Uterus (tissue), 2 donors: ENCODE data around the gene GEMIN2.

Experiments
- POLR2A ChIP-seq, 2 donors: fragments of 450-650 bp; IDR thresholded peaks; one replicate each; pipeline ENCODE4 v1.6.1; 2016; ENCODE audit warnings: antibody characterized with exemption in 2 of 2, mild to moderate bottlenecking in 1 of 2, moderate library complexity in 1 of 2
- TF ChIP-seq, protein P1 (sequence below), 4 experiments: fragments of 200-600 bp in 2 of 4; fragments of 450-650 bp in 2 of 4; sonication (generic) in 2 of 4; IDR thresholded peaks; one replicate each; pipeline ENCODE4 v1.5.1; 2016 to 2019; ENCODE audit warnings: antibody characterized with exemption in 4 of 4, mild to moderate bottlenecking in 2 of 4, moderate library complexity in 1 of 4

DNA sequence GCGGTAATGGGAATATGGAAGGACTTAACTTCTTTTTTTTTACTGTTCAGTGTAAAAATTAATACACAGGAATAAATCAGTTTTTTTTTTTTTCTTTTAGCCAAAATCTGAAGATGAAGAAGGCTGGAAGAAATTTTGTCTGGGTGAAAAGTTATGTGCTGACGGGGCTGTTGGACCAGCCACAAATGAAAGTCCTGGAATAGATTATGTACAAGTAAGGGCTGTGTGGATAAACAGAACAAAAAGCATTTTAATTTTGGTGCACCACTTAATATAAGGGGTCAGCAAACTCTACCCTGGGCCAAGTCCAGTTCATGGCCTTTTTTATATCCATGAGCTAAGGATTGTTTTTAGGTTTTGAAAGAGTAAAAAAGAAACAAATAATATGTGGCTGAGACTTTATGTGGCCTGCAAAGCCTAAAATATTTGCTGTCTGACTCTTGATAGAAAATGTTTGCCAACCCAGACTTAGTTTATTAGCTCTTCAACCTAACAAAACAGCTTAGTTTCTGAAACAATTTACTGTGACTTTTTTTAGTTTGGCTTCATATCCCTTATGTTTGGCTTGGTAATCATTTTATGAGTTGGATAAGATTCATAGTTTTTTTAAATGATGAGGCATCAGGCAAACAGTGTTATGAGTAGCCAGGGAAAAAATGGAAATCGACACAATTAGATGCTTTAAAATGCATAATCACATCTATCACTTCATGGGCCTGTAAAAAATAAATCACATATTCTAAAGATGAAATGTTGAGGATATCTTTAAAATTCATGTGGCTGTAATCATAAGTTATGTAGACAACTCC lies 8.4 kb downstream of the GEMIN2 start:
- TF ChIP-seq, protein P1, sequence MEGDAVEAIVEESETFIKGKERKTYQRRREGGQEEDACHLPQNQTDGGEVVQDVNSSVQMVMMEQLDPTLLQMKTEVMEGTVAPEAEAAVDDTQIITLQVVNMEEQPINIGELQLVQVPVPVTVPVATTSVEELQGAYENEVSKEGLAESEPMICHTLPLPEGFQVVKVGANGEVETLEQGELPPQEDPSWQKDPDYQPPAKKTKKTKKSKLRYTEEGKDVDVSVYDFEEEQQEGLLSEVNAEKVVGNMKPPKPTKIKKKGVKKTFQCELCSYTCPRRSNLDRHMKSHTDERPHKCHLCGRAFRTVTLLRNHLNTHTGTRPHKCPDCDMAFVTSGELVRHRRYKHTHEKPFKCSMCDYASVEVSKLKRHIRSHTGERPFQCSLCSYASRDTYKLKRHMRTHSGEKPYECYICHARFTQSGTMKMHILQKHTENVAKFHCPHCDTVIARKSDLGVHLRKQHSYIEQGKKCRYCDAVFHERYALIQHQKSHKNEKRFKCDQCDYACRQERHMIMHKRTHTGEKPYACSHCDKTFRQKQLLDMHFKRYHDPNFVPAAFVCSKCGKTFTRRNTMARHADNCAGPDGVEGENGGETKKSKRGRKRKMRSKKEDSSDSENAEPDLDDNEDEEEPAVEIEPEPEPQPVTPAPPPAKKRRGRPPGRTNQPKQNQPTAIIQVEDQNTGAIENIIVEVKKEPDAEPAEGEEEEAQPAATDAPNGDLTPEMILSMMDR (IDR thresholded peaks at IDR 0.05) = no peak
- TF ChIP-seq POLR2A (IDR thresholded peaks at IDR 0.05) = no peak
